ENCODE results near the gene PLPP6. TPM values are rescaled to one million over a fixed set of nuclear protein-coding genes. Genes with fewer than 3 reads are reported as not detected.

PLPP6 gene
- total and polyA plus RNA-seq, 2 of the 13 experiments (the other 11 are each of a cell fraction or from before 2014, with no cell fraction given) = 12.1 to 15.5 TPM

DNA sequence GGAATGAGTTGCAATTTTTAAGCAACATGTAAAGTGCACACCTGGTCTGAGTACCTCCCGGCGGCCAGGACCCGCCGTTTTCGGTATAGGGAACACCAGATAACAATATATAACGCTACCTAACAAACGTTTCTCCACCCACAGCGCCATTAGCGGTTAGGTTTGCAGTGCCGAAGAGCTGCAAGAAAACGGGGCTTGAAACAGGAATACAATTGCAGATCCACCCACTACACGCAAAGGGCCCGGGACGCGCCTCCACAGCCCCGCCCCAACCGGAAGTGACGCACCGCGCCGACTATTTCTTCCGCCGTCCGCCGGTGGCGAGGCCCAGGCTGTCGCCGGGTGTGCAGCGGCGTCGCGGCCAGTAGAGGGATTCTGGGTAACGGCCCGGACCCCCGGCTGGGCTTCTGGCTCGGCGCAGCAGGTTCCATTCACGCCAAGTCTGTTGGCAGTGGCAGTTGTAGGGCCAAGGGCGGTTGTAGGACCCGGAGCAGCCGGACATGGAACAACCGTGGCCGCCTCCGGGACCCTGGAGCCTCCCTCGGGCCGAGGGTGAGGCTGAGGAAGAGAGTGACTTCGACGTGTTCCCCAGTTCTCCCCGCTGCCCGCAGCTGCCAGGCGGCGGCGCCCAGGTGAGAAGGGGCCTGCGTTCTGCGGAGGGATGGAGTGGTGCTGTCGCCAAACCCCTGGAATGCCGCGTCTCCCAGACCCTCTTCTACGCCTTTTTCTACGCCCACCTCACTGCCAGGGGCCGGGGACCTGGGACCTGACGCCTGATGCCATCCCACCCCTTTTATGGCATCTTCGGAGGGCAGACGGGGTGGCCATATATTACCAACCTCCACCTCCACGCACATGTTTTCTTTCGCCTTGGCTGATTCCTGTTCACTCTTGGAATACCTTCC, 17.4 kb downstream of the PLPP6 start, which contains the start of gene CDC37L1 (continued):
- TF ChIP-seq IRF2 (CRISPR knock-in tag; IDR thresholded peaks at IDR 0.05) (peak; percentile 69), ZNF337 (CRISPR knock-in tag; IDR thresholded peaks at IDR 0.05; ENCODE audit: borderline replicate concordance, low read depth) (0 out of 2 replicates have a peak, but pooled peaks have one; percentile 43), CHCHD3 (CRISPR knock-in tag; IDR thresholded peaks at IDR 0.05) (no peak), SMYD3 (CRISPR knock-in tag; IDR thresholded peaks at IDR 0.05) (peak; percentile 53; the same call in 1 of the 2 replicates), NR2F1 (CRISPR knock-in tag; IDR thresholded peaks at IDR 0.05) (no peak), JUNB (CRISPR knock-in tag; IDR thresholded peaks at IDR 0.05; ENCODE audit: borderline replicate concordance) (no peak), ZNF841 (CRISPR knock-in tag; IDR thresholded peaks at IDR 0.05; ENCODE audit: borderline replicate concordance) (no peak), SALL1 (CRISPR knock-in tag; IDR thresholded peaks at IDR 0.05) (peak; percentile 94), SRY (CRISPR knock-in tag; IDR thresholded peaks at IDR 0.05) (peak; percentile 70), MAFG (CRISPR knock-in tag; IDR thresholded peaks at IDR 0.05) (no peak), MTA1 (CRISPR knock-in tag; IDR thresholded peaks at IDR 0.05; ENCODE audit: borderline replicate concordance) (peak; percentile 80; the same call in 1 of the 2 replicates), MYC (CRISPR knock-in tag; IDR thresholded peaks at IDR 0.05; ENCODE audit: borderline replicate concordance) (peak; percentile 64), ATM (IDR thresholded peaks at IDR 0.05; ENCODE audit: borderline replicate concordance) (no peak), HOXA5 (CRISPR knock-in tag; IDR thresholded peaks at IDR 0.05) (peak; percentile 93), KMT2A (CRISPR knock-in tag; IDR thresholded peaks at IDR 0.05) (peak; percentile 88), NRL (CRISPR knock-in tag; IDR thresholded peaks at IDR 0.05; ENCODE audit: borderline replicate concordance) (peak; percentile 75), ZFP1 (CRISPR knock-in tag; IDR thresholded peaks at IDR 0.05) (no peak; the same call in 1 of the 2 replicates), NFE2L1 (CRISPR knock-in tag; IDR thresholded peaks at IDR 0.05; ENCODE audit: borderline replicate concordance) (peak; percentile 28; the same call in 1 of the 2 replicates), KDM5B (CRISPR knock-in tag; IDR thresholded peaks at IDR 0.05; ENCODE audit: borderline replicate concordance) (0 out of 2 replicates have a peak, but pooled peaks have one; percentile 54), ZNF552 (CRISPR knock-in tag; IDR thresholded peaks at IDR 0.05; ENCODE audit: borderline replicate concordance) (peak; percentile 95)
- TF ChIP-seq, protein P1, sequence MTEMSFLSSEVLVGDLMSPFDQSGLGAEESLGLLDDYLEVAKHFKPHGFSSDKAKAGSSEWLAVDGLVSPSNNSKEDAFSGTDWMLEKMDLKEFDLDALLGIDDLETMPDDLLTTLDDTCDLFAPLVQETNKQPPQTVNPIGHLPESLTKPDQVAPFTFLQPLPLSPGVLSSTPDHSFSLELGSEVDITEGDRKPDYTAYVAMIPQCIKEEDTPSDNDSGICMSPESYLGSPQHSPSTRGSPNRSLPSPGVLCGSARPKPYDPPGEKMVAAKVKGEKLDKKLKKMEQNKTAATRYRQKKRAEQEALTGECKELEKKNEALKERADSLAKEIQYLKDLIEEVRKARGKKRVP (CRISPR knock-in tag; IDR thresholded peaks at IDR 0.05) = peak in 1 of 2 experiments; percentile 47; a peak in 1 of 4 replicates
- TF ChIP-seq, protein P2, sequence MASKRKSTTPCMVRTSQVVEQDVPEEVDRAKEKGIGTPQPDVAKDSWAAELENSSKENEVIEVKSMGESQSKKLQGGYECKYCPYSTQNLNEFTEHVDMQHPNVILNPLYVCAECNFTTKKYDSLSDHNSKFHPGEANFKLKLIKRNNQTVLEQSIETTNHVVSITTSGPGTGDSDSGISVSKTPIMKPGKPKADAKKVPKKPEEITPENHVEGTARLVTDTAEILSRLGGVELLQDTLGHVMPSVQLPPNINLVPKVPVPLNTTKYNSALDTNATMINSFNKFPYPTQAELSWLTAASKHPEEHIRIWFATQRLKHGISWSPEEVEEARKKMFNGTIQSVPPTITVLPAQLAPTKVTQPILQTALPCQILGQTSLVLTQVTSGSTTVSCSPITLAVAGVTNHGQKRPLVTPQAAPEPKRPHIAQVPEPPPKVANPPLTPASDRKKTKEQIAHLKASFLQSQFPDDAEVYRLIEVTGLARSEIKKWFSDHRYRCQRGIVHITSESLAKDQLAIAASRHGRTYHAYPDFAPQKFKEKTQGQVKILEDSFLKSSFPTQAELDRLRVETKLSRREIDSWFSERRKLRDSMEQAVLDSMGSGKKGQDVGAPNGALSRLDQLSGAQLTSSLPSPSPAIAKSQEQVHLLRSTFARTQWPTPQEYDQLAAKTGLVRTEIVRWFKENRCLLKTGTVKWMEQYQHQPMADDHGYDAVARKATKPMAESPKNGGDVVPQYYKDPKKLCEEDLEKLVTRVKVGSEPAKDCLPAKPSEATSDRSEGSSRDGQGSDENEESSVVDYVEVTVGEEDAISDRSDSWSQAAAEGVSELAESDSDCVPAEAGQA (IDR thresholded peaks at IDR 0.05; ENCODE audit: low read depth) = peak; percentile 76; the same call in 1 of the 2 replicates
- TF ChIP-seq, protein P2 (CRISPR knock-in tag; IDR thresholded peaks at IDR 0.05; ENCODE audit: borderline replicate concordance) = peak; percentile 54; the same call in 1 of the 2 replicates

Data from HepG2 (cell line).